ENCODE data around the gene ZNF428. TPM values are rescaled to one million over a fixed set of nuclear protein-coding genes. Genes with fewer than 3 reads are reported as not detected.

The ZNF428 gene
- total RNA-seq, 2 donors from 2014 or later = 24.1 to 37.8 TPM

DNA sequence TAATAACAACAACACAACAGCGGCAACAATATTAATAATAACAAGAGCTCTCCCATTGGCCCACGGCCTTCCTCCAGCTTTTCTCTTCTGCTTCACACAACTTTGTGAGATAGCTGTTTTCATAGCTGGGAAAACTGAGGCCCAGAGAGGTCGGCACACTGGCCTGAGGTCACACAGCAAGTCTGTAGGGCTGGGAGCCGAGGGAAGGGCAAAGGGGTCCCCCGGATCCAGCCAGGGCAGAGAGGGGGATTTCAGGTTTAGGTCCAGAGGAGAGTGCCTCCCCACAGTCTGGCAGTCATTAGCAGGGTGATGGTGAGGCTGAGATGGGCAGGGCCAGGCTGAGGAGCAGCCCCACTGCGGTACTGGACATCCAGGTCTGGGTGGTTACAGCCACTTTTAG, 29.2 kb upstream of the ZNF428 start:
- DNase-seq (ENCODE audit: low spot score) (no peak), ATAC-seq (ENCODE audit: insufficient number of reproducible peaks, low FRiP score, low read depth) (no peak)
- H3K9me3 ChIP-seq = no peaks in the 10 kb centered on the region
- no peak overlapping the region for H3K4me3 ChIP-seq
- TF ChIP-seq, protein P1, sequence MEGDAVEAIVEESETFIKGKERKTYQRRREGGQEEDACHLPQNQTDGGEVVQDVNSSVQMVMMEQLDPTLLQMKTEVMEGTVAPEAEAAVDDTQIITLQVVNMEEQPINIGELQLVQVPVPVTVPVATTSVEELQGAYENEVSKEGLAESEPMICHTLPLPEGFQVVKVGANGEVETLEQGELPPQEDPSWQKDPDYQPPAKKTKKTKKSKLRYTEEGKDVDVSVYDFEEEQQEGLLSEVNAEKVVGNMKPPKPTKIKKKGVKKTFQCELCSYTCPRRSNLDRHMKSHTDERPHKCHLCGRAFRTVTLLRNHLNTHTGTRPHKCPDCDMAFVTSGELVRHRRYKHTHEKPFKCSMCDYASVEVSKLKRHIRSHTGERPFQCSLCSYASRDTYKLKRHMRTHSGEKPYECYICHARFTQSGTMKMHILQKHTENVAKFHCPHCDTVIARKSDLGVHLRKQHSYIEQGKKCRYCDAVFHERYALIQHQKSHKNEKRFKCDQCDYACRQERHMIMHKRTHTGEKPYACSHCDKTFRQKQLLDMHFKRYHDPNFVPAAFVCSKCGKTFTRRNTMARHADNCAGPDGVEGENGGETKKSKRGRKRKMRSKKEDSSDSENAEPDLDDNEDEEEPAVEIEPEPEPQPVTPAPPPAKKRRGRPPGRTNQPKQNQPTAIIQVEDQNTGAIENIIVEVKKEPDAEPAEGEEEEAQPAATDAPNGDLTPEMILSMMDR (IDR thresholded peaks at IDR 0.05) = no peak
- no peak overlapping the region for H3K27ac ChIP-seq
- no peaks in the 10 kb centered on the region for H3K4me1 ChIP-seq (ENCODE audit: control insufficient read depth in 1 of 2, low read depth in 2 of 2)
- no peaks in the 10 kb centered on the region for H3K27me3 ChIP-seq (replicated peaks; ENCODE audit: insufficient read depth)
- H3K36me3 ChIP-seq = peaks cover 11% of the 10 kb centered on the region

DNA sequence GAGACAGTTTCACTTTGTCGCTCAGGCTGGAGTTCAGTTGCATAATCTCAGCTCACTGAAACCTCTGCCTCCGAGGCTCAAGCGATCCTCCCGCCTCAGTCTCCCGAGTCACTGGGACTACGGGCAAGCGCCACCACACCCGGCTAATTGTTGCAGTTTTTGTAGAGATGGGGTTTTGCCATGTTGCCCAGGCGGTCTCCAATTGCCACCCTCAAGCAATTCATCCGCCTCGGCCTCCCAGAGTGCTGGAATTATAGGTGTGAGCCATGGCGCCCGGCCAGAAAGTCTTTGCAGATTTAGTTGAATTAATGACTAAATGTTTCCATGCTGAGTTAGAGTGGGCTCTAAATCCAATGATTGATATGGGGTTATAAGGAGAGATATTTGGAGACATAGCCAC, 24.8 kb upstream of the ZNF428 start:
- TF ChIP-seq, protein P1 (IDR thresholded peaks at IDR 0.05) = no peak
- no peak overlapping the region for H3K27ac ChIP-seq
- ATAC-seq (ENCODE audit: insufficient number of reproducible peaks, low FRiP score, low read depth) (no peak), DNase-seq (ENCODE audit: low spot score) (no peak)
- H3K27me3 ChIP-seq (replicated peaks; ENCODE audit: insufficient read depth) = no peaks in the 10 kb centered on the region
- H3K9me3 ChIP-seq = no peaks in the 10 kb centered on the region
- H3K4me1 ChIP-seq (ENCODE audit: control insufficient read depth in 1 of 2, low read depth in 2 of 2) = peaks cover 0 to 9% of the 10 kb centered on the region in 2 donors
- H3K4me3 ChIP-seq = no peak overlapping the region
- H3K36me3 ChIP-seq = peaks cover 5% of the 10 kb centered on the region

DNA sequence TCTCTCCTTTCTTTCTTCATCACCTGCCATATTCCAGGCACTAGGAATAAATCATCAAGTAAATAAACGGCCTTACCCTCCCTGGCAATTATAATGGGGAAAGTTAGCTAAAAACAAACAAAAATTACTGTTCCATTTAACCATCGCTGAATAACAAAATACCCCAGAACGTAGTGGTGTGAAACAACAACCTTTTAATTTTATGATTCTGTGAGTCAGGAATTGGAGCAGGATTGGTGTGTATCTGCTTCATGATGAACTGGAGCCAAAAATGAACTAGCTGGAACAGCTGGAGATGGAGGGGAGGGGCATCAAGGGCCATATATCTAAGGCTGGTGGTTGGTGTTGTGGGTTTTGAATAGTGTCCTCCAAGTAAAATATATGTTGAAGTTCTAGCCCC, 23.9 kb upstream of the ZNF428 start:
- ATAC-seq (ENCODE audit: insufficient number of reproducible peaks, low FRiP score, low read depth) = no peak
- H3K27me3 ChIP-seq (replicated peaks; ENCODE audit: insufficient read depth) = no peaks in the 10 kb centered on the region
- H3K27ac ChIP-seq = no peak overlapping the region
- no peaks in the 10 kb centered on the region for H3K36me3 ChIP-seq
- TF ChIP-seq, protein P1 (IDR thresholded peaks at IDR 0.05) = no peak
- H3K4me1 ChIP-seq (ENCODE audit: control insufficient read depth in 1 of 2, low read depth in 2 of 2) = peaks cover 0 to 9% of the 10 kb centered on the region in 2 donors
- DNase-seq (ENCODE audit: low spot score) = no peak
- no peak overlapping the region for H3K4me3 ChIP-seq
- H3K9me3 ChIP-seq = no peaks in the 10 kb centered on the region

DNA sequence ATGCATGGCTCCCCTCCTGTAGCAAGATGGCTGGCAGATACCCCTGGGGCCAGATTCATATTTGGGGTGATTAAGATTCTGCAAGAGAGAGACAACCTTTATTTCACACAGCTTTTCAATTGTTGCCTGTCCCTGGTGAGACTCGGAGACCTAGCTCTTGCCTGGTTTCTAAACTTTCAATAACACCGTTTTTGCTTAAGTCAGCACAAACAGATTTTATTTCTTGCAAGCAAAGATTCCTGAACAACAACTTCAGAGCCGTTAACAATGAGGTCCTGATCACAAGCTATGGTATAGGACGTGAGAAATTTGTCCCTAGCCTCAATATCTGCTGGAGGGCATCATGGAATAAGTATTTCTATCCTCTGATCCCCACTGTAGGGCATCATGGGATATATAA, 23.1 kb upstream of the ZNF428 start:
- ATAC-seq (ENCODE audit: insufficient number of reproducible peaks, low FRiP score, low read depth) (no peak), DNase-seq (ENCODE audit: low spot score) (no peak)
- Histone ChIP-seq H3K4me1 (ENCODE audit: control insufficient read depth in 1 of 2, low read depth in 2 of 2) (peaks cover 0 to 9% of the 10 kb centered on the region in 2 donors), H3K9me3 (no peaks in the 10 kb centered on the region), H3K4me3 (no peak overlapping the region), H3K27me3 (replicated peaks; ENCODE audit: insufficient read depth) (no peaks in the 10 kb centered on the region), H3K36me3 (no peaks in the 10 kb centered on the region), H3K27ac (no peak overlapping the region)
- TF ChIP-seq, protein P1 (IDR thresholded peaks at IDR 0.05) = no peak

DNA sequence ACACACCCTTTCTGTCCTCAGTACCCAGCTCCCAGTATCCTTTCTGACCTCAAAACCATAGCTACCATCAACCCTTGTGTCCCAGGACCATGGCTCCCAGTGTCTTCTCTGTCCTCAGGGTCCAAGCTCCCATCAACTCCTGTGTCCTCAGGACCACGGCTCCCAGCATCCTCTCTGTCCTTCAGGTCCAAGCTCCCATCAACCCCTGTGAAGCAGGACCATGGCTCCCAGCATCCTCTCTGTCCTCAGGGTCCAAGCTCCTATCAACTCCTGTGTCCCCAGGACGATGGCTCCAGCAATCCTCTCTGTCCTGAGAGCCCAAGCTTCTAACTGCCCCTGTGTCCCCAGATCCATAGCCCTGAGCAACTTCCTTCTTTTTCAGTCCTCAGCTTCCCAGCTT, 21.9 kb upstream of the ZNF428 start:
- DNase-seq (ENCODE audit: low spot score) (no peak), ATAC-seq (ENCODE audit: insufficient number of reproducible peaks, low FRiP score, low read depth) (no peak)
- Histone ChIP-seq H3K27ac (no peak overlapping the region), H3K36me3 (no peaks in the 10 kb centered on the region), H3K9me3 (no peaks in the 10 kb centered on the region), H3K4me3 (no peak overlapping the region), H3K4me1 (ENCODE audit: control insufficient read depth in 1 of 2, low read depth in 2 of 2) (peaks cover 0 to 9% of the 10 kb centered on the region in 2 donors), H3K27me3 (replicated peaks; ENCODE audit: insufficient read depth) (no peaks in the 10 kb centered on the region)
- TF ChIP-seq, protein P1 (IDR thresholded peaks at IDR 0.05) = no peak

All from thoracic aorta (tissue), 2 donors.